ENCODE results near the gene MPEG1.

The MPEG1 gene

GRCh38 chr11:59212744-59213631 is at the start of gene MPEG1:
Gene MPEG1, minus strand, starts transcription at chr11:59212927. Its CDS starts 62 bp downstream, at chr11:59212865.
- no peak for DNase-seq (ENCODE audit: low read depth)

GRCh38 chr11:59262177-59262818 is 49.6 kb upstream of the MPEG1 start:
- no peak for DNase-seq (ENCODE audit: low read depth)

GRCh38 chr11:59261150-59261549 is 48.4 kb upstream of the MPEG1 start:
- DNase-seq (ENCODE audit: low read depth) = no peak

GRCh38 chr11:59259867-59260475 is 47.2 kb upstream of the MPEG1 start:
- DNase-seq (ENCODE audit: low read depth) = no peak

GRCh38 chr11:59259047-59259446 is 46.3 kb upstream of the MPEG1 start:
- DNase-seq (ENCODE audit: low read depth) = no peak

- DNase-seq (ENCODE audit: low read depth) = no peak
These were observed 42.6 kb upstream of the MPEG1 start for GRCh38 chr11:59255281-59255680.

GRCh38 chr11:59254286-59254685 is 41.6 kb upstream of the MPEG1 start:
- no peak for DNase-seq (ENCODE audit: low read depth)

GRCh38 chr11:59253001-59253400 is 40.3 kb upstream of the MPEG1 start:
- DNase-seq (ENCODE audit: low read depth) = no peak

- no peak for DNase-seq (ENCODE audit: low read depth)
These were observed 36.8 kb upstream of the MPEG1 start for GRCh38 chr11:59249535-59249934.

GRCh38 chr11:59247531-59248227 is 35.0 kb upstream of the MPEG1 start:
- DNase-seq (ENCODE audit: low read depth) = no peak

GRCh38 chr11:59243633-59244032 is 30.9 kb upstream of the MPEG1 start:
- no peak for DNase-seq (ENCODE audit: low read depth)

GRCh38 chr11:59240322-59240721 is 27.6 kb upstream of the MPEG1 start:
- DNase-seq (ENCODE audit: low read depth) = no peak

GRCh38 chr11:59226396-59226795 is 13.7 kb upstream of the MPEG1 start:
- DNase-seq (ENCODE audit: low read depth) = no peak

- no peak for DNase-seq (ENCODE audit: low read depth)
These were observed 12.3 kb upstream of the MPEG1 start for GRCh38 chr11:59225017-59225416.

- DNase-seq (ENCODE audit: low read depth) = no peak
These were observed 11.7 kb upstream of the MPEG1 start for GRCh38 chr11:59224351-59224928.

- DNase-seq (ENCODE audit: low read depth) = no peak
These were observed 10.9 kb upstream of the MPEG1 start for GRCh38 chr11:59223611-59224010.

GRCh38 chr11:59223177-59223576 is 10.4 kb upstream of the MPEG1 start:
- no peak for DNase-seq (ENCODE audit: low read depth)

- no peak for DNase-seq (ENCODE audit: low read depth)
These were observed 9.8 kb upstream of the MPEG1 start for GRCh38 chr11:59222464-59223060.

- no peak for DNase-seq (ENCODE audit: low read depth)
These were observed 8.7 kb upstream of the MPEG1 start for GRCh38 chr11:59221441-59221840.

GRCh38 chr11:59219836-59220235 is 7.1 kb upstream of the MPEG1 start:
- DNase-seq (ENCODE audit: low read depth) = no peak

- no peak for DNase-seq (ENCODE audit: low read depth)
These were observed 6.2 kb upstream of the MPEG1 start for GRCh38 chr11:59218893-59219292.

GRCh38 chr11:59218319-59218718 is 5.6 kb upstream of the MPEG1 start:
- no peak for DNase-seq (ENCODE audit: low read depth)

Data from stimulated activated CD4-positive, alpha-beta T cell treated with anti-CD3 and anti-CD28 coated beads, Interleukin-2, amount 100 ng/mL, for 4 hours (primary cell).